Left lung (tissue), 10 donors: ENCODE results near the gene CMTM2. TPM values are rescaled to one million over a fixed set of nuclear protein-coding genes. Genes with fewer than 3 reads are reported as not detected.
A peak's percentile ranks its signal among the peaks of the same experiment; 100 is the strongest.

Source experiments
- ATAC-seq: fragments of 200-7000 bp; cut with Tn5 transposase; one replicate; pipeline ENCODE4 v1.9.1; 2020; ENCODE audit warnings: moderate library complexity
- DNase-seq, 4 donors: peaks; one replicate each; pipeline ENCODE4 v3.0.0-alpha.2; 2013 to 2020
- H3K27ac ChIP-seq, 2 donors: fragments of 200-600 bp; sonication (generic) in 1 of 2; one replicate each; pipeline versions ENCODE4 v1.5.0 to v1.8.0; 2020 to 2021
- H3K27me3 ChIP-seq, 2 donors: fragments of 200-600 bp; sonication (generic) in 1 of 2; one replicate each; pipeline versions ENCODE4 v1.5.0 to v1.8.0; 2020 to 2021
- H3K36me3 ChIP-seq, 2 donors: fragments of 200-600 bp; sonication (generic) in 1 of 2; one replicate each; pipeline versions ENCODE4 v1.5.0 to v1.8.0; 2020 to 2021
- H3K4me1 ChIP-seq, 2 donors: fragments of 200-600 bp; one replicate each; pipeline ENCODE4 v1.8.0; 2021
- H3K4me3 ChIP-seq, 2 donors: fragments of 200-600 bp; sonication (generic) in 1 of 2; one replicate each; pipeline versions ENCODE4 v1.5.0 to v1.8.0; 2020 to 2021; ENCODE audit warnings: mild to moderate bottlenecking in 1 of 2
- H3K9me3 ChIP-seq, 2 donors: fragments of 200-600 bp; sonication (generic) in 1 of 2; one replicate each; pipeline versions ENCODE4 v1.5.0 to v1.8.0; 2020 to 2021
- CTCF ChIP-seq, 2 donors: fragments of 200-600 bp; sonication (generic) in 1 of 2; IDR thresholded peaks; one replicate each; pipeline versions ENCODE4 v1.5.0 to v1.8.0; 2021; ENCODE audit warnings: antibody characterized with exemption in 2 of 2
- intact Hi-C, 2 donors: fragments of 100-400 bp; cut with DNase I; formaldehyde crosslinking; loops; one replicate each; pipeline versions ENCODE4 v1.11.2 to v1.14.2; 2022
- polyA plus RNA-seq, 6 donors: library from polyadenylated mRNA; unstranded; fragments of 120-200 nt; gene quantifications; one replicate each; pipeline ENCODE4 v1.2.1, GENCODE V29; 2013; ENCODE audit not compliant: insufficient read length in 6 of 6
- total RNA-seq, 2 donors: library from RNA; stranded (reverse); fragmentation: NEBNext Ultra II Directional; extraction: Animal tissue kit (Norgen Biotek cat#: 25700); gene quantifications; one replicate each; pipeline ENCODE4 v1.2.1, GENCODE V29; 2021
- donor health status: DM: no; HTN: yes; CAD: no.
- donor health status: DM: no; HTN: no; CAD: no.

The CMTM2 gene
- total and polyA plus RNA-seq, 8 donors, result 0.52 to 5.4 (median 0.96) TPM

GRCh38 chr16:66561381-66562080 is 17.7 kb upstream of the CMTM2 start:
- intact Hi-C loops, result no loop called here
- peak overlapping the region in 1 of 2 donors; percentile 33 for H3K27ac ChIP-seq

GRCh38 chr16:66562409-66562808 is 16.9 kb upstream of the CMTM2 start:
- H3K9me3 ChIP-seq, result no peaks in the 10 kb centered on the region
- H3K4me1 ChIP-seq, result peaks cover 0 to 25% of the 10 kb centered on the region in 2 donors
- H3K27me3 ChIP-seq, result no peaks in the 10 kb centered on the region
- intact Hi-C loops, result no loop called here
- H3K4me3 ChIP-seq, result no peak overlapping the region
- ATAC-seq (no peak), DNase-seq (no peak)
- no peak for TF ChIP-seq CTCF (IDR thresholded peaks at IDR 0.05)
- no peak overlapping the region for H3K27ac ChIP-seq
- peaks cover 0 to 78% of the 10 kb centered on the region in 2 donors for H3K36me3 ChIP-seq

More at GRCh38 chr16:66561381-66562080, 17.7 kb upstream of the CMTM2 start:
- H3K27me3 ChIP-seq, result no peaks in the 10 kb centered on the region
- peaks cover 0 to 34% of the 10 kb centered on the region in 2 donors for H3K4me1 ChIP-seq
- DNase-seq (no peak), ATAC-seq (no peak)
- TF ChIP-seq CTCF (IDR thresholded peaks at IDR 0.05), result no peak
- H3K4me3 ChIP-seq, result no peak overlapping the region
- H3K36me3 ChIP-seq, result peaks cover 0 to 75% of the 10 kb centered on the region in 2 donors
- no peaks in the 10 kb centered on the region for H3K9me3 ChIP-seq

GRCh38 chr16:66562986-66563385 is 16.3 kb upstream of the CMTM2 start:
- Histone ChIP-seq H3K9me3 (no peaks in the 10 kb centered on the region), H3K4me3 (no peak overlapping the region), H3K4me1 (peaks cover 0 to 22% of the 10 kb centered on the region in 2 donors), H3K27me3 (no peaks in the 10 kb centered on the region), H3K27ac (no peak overlapping the region), H3K36me3 (peaks cover 0 to 77% of the 10 kb centered on the region in 2 donors)
- intact Hi-C loops, result no loop called here
- ATAC-seq (no peak), DNase-seq (no peak)
- no peak for TF ChIP-seq CTCF (IDR thresholded peaks at IDR 0.05)

- no peak for TF ChIP-seq CTCF (IDR thresholded peaks at IDR 0.05)
- Histone ChIP-seq H3K4me1 (peaks cover 0 to 21% of the 10 kb centered on the region in 2 donors), H3K27ac (no peak overlapping the region), H3K27me3 (no peaks in the 10 kb centered on the region), H3K9me3 (no peaks in the 10 kb centered on the region), H3K4me3 (no peak overlapping the region), H3K36me3 (peaks cover 0 to 69% of the 10 kb centered on the region in 2 donors)
- no peak for DNase-seq
- intact Hi-C loops, result no loop called here
- ATAC-seq, result no peak
Measured at GRCh38 chr16:66563574-66564334, 15.5 kb upstream of the CMTM2 start.
